Activated CD4-positive, alpha-beta T cell treated with anti-CD3 and anti-CD28 coated beads for 24 hours (primary cell): Measurements from ENCODE around the gene SHC3.

Experiments
- DNase-seq, 2 donors: peaks; one replicate each; pipeline ENCODE4 v3.0.0-alpha.2; 2020; ENCODE audit warnings: low read depth in 2 of 2

The SHC3 gene

GRCh38 chr9:89154651-89155336 is 23.8 kb downstream of the SHC3 start:
- no peak for DNase-seq

GRCh38 chr9:89154218-89154617 is 24.4 kb downstream of the SHC3 start:
- no peak for DNase-seq

DNA sequence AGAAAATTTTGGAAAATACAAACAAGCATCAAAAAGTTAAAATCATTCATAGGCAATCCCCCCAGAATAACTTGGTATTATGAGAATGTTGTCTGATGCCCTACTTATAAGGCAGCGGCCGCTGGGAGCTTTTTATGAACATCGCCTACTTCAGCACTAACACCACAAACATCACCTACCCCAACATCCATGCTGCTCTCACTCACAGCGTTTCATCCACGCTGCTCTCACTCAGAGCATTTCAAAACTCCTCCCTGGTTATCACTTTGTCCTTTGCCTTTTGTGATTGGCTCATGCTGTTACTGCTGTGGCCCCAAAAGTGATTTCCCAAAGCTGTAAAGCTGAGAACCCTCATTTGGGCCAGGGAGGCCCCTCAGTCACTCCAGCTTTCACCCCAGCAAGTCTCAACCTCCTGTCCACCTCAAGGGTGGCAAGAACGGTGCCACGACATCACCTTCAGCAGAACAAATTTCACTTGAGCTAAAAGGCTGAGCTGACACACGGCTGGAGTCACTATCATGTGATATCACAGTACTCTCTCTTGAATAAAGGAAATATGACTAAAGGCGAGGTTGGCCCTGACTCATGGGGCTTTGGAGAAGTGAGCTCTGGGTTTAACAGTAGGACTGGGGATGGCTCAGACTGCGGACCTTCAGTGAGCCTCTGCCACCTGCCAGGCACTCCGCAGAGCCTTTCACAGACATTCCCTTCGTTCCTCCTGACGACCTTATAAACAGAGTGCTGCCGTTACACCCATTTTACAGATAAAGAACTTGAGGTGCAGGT is 25.2 kb downstream of the SHC3 start:
- no peak for DNase-seq

GRCh38 chr9:89149726-89150125 is 28.9 kb downstream of the SHC3 start:
- DNase-seq, result no peak

DNA sequence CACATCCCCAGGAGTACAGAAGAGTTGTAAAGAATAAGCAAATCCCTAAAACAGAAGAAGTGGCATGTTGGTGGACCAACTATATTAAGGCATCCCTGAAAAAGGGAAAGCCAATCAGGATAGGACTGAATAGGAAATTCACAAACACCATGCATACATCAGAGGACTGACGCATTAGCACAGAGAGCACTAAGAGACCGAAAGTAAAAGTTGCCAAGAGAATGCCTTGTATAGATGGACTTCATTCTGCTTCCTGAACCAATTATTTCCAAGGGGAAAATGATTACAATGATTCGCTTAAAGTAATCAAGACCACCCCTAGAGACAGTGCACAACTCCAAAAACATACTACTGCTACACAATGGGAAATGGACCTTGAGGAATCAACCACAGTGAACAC is 33.5 kb downstream of the SHC3 start:
- DNase-seq, result no peak

DNA sequence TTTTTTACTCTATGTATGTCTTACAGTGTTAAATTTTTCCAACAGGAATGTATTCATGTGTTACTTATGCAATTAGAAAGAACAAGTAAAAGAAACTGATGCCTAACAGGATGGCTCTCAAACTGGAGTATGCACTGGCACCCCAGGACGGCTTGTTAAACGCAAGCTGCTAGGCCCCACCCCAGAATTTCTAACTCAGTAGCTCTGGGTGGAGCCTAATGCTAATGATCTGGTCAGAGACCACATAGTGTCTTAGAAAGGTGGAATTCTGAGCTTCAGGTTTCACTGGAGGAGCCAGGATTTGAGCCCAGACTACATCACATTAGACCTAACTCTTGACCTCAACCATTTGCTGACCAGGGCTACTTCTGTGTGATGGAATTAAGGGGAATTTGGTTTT is 34.4 kb downstream of the SHC3 start:
- no peak for DNase-seq

GRCh38 chr9:89143266-89143665 is 35.4 kb downstream of the SHC3 start:
- DNase-seq, result no peak

GRCh38 chr9:89139455-89139854 is 39.2 kb downstream of the SHC3 start:
- DNase-seq, result no peak

DNA sequence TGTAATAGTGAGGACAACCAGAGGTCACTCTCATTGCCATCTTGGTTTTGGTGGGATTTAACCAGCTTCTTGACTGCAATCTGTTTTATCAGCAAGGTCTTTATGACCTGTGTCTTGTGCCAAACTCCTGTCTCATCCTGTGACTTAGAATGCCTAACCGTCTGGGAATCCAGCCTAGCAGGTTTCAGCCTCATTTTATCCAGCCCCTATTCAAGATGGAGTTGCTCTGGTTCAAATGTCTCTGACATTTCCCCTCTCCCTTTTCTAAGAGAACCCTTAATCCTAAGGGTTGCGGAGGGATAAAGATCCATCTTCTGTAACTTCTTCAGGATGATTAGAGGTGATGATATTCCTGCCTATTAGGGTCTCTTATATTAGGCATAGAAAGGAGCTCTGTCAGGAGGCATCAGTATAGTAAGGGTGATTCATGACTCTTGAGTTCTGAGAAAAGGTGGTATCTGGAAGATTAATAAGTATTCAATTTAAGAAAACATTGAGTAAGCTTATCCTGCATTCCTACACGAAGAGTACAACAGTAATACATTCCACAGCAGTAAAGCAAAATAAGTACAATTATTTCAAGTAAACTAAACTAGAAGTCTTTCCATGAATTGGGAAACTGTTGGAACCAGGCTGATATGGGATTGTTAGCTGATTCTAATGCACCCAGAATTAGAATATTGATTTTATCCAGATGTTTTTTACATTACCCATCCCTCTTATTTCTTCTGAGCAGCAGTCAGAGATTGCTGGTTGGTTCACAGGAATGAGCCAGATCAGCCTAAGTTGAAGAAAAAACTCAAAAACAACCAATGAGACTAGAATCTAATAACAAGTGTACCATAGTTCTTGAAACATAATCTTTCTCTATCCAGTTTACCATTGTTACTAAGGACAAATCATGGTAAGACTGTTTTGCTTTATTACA is 39.9 kb downstream of the SHC3 start:
- no peak for DNase-seq

- no peak for DNase-seq
Measured at GRCh38 chr9:89137542-89138462, 40.8 kb downstream of the SHC3 start.

DNA sequence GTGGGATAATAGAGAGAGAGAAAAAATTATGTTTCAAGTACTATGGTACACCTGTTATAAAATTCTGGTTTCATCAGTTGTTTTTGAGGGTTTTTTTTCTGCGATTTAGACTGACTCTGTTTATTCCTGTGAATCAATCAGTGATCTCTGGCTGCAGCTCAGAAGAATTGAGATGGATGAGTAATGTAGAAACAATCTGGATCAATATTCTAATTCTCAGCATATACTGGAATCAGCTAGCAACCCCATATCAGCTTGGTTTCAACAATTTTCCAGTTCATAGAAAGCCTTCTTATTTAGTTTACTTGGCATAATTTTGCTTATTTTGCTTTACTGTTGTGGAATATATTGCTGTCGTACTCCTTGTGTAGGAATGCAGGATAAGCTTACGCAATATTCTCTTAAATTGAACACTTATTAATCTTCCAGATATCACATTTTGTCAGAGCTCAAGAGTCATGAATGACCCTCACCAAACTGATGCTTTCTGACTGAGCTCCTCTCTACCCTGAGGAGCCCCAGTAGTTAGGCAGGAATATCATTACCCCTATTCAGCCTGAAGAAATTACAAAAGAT is 42.9 kb downstream of the SHC3 start:
- DNase-seq, result no peak

DNA sequence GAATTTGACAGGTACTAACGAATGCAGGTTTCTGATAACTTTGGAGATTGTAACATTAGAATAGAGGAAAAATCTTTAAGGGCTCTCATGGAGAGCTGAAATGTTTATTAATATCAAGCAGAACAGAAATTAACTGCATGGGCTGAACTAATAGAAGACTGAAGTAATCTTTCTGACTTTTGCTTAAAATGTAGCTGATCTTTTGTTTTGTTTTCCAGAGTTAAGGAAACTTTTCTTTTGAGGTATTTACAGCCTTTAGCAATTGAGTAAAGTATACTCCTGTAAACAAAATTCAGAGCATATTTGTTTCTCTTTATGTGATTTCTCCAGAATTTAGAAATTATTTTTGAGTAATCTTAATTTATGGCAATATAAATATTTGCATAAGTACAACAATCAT is 43.9 kb downstream of the SHC3 start:
- DNase-seq, result no peak

- no peak for DNase-seq
Measured at GRCh38 chr9:89122949-89123348, 55.7 kb downstream of the SHC3 start.

- no peak for DNase-seq
Measured at GRCh38 chr9:89120704-89121103, 57.9 kb downstream of the SHC3 start.

- no peak for DNase-seq
Measured at GRCh38 chr9:89116805-89117192, 61.8 kb downstream of the SHC3 start.

DNA sequence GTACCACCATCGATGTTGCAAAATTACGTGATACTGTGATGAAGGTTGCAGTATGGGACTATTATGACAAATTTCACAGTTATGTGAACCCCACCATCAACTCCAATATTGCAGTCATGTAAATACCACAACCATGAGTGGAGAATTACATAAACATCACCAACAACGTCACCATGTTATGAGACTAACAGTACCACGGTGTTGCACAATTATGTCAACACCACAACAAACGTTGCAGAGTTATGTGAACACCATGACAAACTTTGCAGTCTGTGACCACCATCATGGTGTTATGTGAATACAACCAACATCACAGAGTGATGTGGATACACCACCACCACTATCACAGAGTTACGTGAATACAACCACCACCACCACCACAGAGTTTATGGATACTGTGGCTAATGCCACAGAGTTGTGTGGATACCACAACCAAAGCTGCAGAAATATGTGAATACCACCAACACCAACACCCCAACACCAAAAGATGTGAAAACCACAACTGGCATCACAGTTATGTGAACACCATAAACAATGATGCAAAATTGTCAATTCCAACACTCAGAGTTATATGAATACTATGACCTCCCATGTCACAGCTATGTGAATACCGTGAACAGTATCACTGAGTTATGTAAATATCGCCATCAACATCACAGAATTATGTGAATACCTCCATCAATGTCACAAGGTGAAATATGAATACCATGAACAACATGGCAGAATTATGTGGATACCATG is 62.4 kb downstream of the SHC3 start:
- DNase-seq, result no peak

DNA sequence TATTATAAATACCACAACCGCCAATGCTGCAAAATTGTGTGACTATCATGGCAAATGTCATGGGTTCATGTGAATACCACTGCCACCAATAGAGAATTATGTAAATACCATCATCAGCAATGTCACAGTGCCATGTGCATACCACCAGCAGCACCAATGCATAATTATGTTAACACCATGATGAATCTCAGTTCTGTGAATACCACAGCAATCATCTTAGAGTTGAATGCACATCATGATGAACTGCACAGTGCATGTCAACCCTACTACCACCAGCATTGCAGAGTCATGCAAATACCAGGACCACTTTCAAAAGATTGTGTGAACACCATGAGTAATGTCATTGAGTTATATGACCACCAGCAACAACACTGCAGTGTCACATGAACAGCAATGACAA is 63.2 kb downstream of the SHC3 start:
- no peak for DNase-seq

GRCh38 chr9:89114741-89115140 is 63.9 kb downstream of the SHC3 start:
- no peak for DNase-seq

GRCh38 chr9:89113851-89114250 is 64.8 kb downstream of the SHC3 start:
- DNase-seq, result no peak

DNA sequence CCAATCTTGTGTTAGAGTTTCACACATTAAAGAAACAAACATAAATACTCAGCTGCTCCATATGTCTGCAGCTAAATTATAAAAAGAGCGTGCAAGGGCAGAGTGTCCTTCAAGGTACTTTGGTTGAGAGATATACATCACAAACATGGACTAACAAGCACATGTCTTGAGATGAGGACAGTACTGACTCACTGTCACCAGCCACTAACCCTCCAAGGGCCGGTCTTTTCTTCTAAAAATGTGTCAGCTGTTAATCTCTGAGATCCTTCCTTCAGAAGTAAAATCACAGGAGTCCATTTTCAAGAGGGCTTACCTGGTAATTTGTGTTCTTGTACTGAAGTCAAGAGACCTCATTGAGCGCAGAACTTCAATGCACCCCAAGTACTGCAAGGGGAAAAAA is 66.4 kb downstream of the SHC3 start:
- no peak for DNase-seq
